ENCODE data around the gene ETNK2. TPM values are rescaled to one million over a fixed set of nuclear protein-coding genes. Genes with fewer than 3 reads are reported as not detected.

ETNK2 gene
- total RNA-seq, 4 donors from 2014 or later, result 2.3 to 23.9 (median 13.9) TPM

DNA sequence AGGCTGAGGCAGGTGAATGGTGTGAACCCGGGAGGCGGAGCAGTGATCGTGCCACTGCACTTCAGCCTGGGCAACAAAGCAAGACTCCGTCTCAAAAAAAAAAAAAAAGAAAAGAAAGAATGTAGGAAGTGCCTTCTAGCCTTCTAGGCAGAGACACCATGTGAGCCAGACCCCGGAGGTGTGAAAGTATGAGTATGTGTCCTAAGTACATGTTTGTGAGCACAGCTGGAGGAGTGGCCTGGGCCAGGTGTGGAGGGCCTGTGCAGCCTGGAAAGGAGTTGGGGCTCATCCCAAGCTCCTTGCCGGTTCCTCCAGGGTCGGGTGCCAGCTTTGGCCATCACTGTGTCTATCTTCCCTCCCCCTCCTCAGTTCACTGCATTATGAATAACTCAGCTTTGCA lies 66.0 kb downstream of the ETNK2 start:
- no peak for DNase-seq
- H3K9me3 ChIP-seq, result no peaks in the 10 kb centered on the region
- H3K27me3 ChIP-seq, result no peaks in the 10 kb centered on the region
- H3K27ac ChIP-seq, result peak overlapping the region; percentile 94 to 99
- no peaks in the 10 kb centered on the region for H3K36me3 ChIP-seq
- intact Hi-C loops (cut with DNase I; ENCODE audit: low total_unique reads), result no loop called here
- TF ChIP-seq POLR2A (IDR thresholded peaks at IDR 0.05), result no peak
- TF ChIP-seq, protein P1, sequence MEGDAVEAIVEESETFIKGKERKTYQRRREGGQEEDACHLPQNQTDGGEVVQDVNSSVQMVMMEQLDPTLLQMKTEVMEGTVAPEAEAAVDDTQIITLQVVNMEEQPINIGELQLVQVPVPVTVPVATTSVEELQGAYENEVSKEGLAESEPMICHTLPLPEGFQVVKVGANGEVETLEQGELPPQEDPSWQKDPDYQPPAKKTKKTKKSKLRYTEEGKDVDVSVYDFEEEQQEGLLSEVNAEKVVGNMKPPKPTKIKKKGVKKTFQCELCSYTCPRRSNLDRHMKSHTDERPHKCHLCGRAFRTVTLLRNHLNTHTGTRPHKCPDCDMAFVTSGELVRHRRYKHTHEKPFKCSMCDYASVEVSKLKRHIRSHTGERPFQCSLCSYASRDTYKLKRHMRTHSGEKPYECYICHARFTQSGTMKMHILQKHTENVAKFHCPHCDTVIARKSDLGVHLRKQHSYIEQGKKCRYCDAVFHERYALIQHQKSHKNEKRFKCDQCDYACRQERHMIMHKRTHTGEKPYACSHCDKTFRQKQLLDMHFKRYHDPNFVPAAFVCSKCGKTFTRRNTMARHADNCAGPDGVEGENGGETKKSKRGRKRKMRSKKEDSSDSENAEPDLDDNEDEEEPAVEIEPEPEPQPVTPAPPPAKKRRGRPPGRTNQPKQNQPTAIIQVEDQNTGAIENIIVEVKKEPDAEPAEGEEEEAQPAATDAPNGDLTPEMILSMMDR (IDR thresholded peaks at IDR 0.05), result no peak
- no peak overlapping the region for H3K4me3 ChIP-seq
- peaks cover 27 to 67% of the 10 kb centered on the region in 2 donors for H3K4me1 ChIP-seq

DNA sequence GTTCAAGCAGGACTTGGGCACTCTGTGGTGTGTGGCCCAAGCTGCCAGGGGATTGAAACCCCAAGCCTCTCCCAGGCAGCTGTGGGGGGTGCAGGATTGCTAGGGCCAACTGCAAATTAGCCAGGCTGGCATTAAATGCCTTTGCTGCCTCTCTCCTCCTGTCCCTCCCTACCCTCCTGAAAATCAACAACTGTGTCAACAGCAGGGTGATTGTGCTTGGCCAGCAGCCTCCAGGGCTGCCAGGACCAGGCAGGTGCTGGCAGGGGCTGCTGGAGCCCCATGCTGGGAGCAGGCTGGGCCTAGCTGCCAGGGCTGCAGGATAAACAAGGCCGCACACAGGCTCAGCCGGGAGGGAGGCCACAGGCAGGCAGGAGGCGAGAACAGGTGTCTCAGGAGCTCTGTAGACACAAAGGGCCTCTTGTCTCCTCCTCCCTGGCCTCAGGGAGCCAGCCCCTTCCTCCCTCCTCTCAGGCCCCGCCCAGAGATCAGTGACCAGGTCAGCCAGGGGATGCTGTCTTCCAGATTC lies 67.5 kb downstream of the ETNK2 start:
- Histone ChIP-seq H3K36me3 (no peaks in the 10 kb centered on the region), H3K9me3 (no peaks in the 10 kb centered on the region), H3K27ac (peak overlapping the region; percentile 94 to 99), H3K4me3 (no peak overlapping the region), H3K4me1 (peaks cover 36 to 57% of the 10 kb centered on the region in 2 donors), H3K27me3 (no peaks in the 10 kb centered on the region)
- DNase-seq, result no peak
- intact Hi-C loops (cut with DNase I; ENCODE audit: low total_unique reads), result no loop called here
- TF ChIP-seq POLR2A (IDR thresholded peaks at IDR 0.05), result no peak
- TF ChIP-seq, protein P1 (IDR thresholded peaks at IDR 0.05), result no peak

DNA sequence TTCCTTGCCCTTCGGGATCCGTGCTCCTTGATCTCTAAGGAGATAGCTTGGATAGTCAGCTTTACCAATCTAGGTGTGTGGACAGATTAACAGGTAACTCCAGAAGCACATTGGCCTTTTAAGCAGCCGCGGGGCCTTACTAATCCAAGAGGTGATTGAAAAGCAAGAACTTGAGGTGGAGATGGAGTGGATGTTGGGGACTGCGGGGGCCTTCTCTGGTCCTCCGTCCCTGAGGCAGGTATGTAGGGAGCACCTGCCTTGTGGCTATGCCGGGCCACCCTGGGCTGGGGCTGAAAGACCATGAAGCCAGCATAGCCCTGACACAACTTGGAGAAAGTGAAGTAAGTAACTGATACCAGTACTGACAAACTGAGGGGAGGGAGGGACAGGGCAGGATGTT lies 68.4 kb downstream of the ETNK2 start:
- DNase-seq, result no peak
- Histone ChIP-seq H3K9me3 (no peaks in the 10 kb centered on the region), H3K27me3 (no peaks in the 10 kb centered on the region), H3K27ac (peak overlapping the region; percentile 94 to 99), H3K4me3 (no peak overlapping the region), H3K4me1 (peaks cover 40 to 63% of the 10 kb centered on the region in 2 donors), H3K36me3 (no peaks in the 10 kb centered on the region)
- intact Hi-C loops (cut with DNase I; ENCODE audit: low total_unique reads), result no loop called here
- no peak for TF ChIP-seq POLR2A (IDR thresholded peaks at IDR 0.05)
- TF ChIP-seq, protein P1 (IDR thresholded peaks at IDR 0.05), result no peak

DNA sequence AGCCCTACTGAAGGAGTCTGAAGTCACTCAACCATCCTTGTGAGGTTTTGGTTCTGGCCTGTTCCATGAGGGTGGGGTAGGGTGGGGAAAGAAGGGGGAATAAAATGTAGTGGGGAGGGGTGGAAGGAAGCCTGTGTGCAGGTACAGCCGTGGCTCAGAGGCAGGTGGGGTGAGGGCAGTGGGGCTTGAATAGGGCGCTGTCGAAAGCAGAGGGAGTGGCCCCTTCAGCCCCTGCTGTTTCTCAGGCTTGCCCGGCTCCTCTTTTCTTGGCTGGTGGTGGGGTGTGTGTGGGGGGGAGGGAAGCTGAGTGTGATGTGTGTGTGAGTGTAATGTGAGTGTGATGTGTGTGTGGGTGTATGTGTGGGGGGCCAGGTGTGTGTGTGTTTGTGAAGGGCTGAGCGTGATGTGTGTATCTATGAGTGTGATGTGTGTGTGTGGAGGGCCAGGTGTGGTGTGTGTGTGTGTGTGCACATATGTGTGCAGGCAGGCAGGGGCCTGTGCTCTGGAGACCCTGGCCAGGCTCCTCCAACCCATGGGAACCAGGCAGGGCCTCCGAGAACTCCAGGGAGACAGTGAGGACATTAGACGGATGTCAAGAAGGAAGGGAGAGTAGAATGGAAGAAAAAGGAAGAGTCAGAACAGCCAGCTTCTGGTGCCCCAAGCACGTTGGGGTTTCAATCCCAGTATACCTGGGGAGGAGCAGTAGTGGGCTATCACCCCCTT lies 69.9 kb downstream of the ETNK2 start:
- Histone ChIP-seq H3K36me3 (no peaks in the 10 kb centered on the region), H3K27me3 (no peaks in the 10 kb centered on the region), H3K4me3 (peak overlapping the region in 1 of 2 donors; percentile 24), H3K4me1 (peaks cover 35 to 64% of the 10 kb centered on the region in 2 donors), H3K27ac (peak overlapping the region; percentile 94 to 99), H3K9me3 (no peaks in the 10 kb centered on the region)
- TF ChIP-seq, protein P1 (IDR thresholded peaks at IDR 0.05), result no peak
- no peak for TF ChIP-seq POLR2A (IDR thresholded peaks at IDR 0.05)
- DNase-seq, result peak in 1 of 2 donors; percentile 32
- intact Hi-C loops (cut with DNase I; ENCODE audit: low total_unique reads), result no loop called here

DNA sequence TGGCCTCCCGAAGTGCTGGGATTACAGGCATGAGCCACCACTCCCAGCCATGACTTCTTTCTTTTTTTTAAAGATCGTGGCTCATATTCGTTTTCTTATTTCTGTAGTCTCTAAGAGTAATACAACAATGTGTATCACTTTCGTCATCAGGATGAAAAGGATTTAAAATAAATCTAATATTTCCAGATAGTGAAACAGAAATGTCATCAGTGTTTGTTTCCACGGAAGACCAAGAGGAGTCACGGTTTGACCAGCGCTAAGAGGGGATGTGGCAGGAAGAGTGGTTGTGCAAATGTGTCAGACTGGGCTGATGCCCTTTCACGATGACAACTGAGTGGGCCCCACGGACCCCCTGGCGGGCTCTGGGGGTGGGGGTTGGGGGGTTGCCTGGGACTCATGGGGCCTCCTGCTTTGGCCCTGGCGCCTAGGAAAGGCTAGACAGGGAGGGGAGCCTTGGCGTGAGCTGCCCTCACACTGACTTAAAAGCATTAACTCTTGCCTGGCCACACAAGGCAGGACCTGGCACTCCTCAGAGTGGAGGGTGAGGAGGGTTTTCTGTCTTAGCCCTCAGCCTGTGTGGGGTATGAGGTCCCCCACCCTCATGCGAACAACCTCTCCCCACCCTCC lies 70.6 kb downstream of the ETNK2 start:
- intact Hi-C loops (cut with DNase I; ENCODE audit: low total_unique reads), result no loop called here
- no peak for TF ChIP-seq POLR2A (IDR thresholded peaks at IDR 0.05)
- TF ChIP-seq, protein P1 (IDR thresholded peaks at IDR 0.05), result no peak
- peak overlapping the region; percentile 94 to 99 for H3K27ac ChIP-seq
- H3K9me3 ChIP-seq, result no peaks in the 10 kb centered on the region
- DNase-seq, result peak in 1 of 2 donors; percentile 42
- H3K4me1 ChIP-seq, result peaks cover 28 to 64% of the 10 kb centered on the region in 2 donors
- no peaks in the 10 kb centered on the region for H3K36me3 ChIP-seq
- H3K27me3 ChIP-seq, result no peaks in the 10 kb centered on the region
- peak overlapping the region; percentile 7 to 24 for H3K4me3 ChIP-seq

Data from uterus (tissue), 4 donors.